Subcutaneous adipose tissue (tissue), 4 donors: ENCODE measurements around the gene TAGLN. TPM values are rescaled to one million over a fixed set of nuclear protein-coding genes. Genes with fewer than 3 reads are reported as not detected.

Experiments
- CTCF ChIP-seq: fragments of 450-650 bp; IDR thresholded peaks from one replicate; pipeline ENCODE4 v1.5.1; 2016; ENCODE audit warnings: low read depth, mild to moderate bottlenecking, control low read depth, antibody characterized with exemption, moderate library complexity
- total RNA-seq, 4 donors: library from RNA; depleted of rRNA; stranded (reverse); fragments of >200 nt; gene quantifications; one replicate each; pipeline ENCODE4 v1.1.0, GENCODE V29; 2016

TAGLN gene
- total RNA-seq, 4 donors from 2014 or later, result 240 to 872 (median 614) TPM

DNA sequence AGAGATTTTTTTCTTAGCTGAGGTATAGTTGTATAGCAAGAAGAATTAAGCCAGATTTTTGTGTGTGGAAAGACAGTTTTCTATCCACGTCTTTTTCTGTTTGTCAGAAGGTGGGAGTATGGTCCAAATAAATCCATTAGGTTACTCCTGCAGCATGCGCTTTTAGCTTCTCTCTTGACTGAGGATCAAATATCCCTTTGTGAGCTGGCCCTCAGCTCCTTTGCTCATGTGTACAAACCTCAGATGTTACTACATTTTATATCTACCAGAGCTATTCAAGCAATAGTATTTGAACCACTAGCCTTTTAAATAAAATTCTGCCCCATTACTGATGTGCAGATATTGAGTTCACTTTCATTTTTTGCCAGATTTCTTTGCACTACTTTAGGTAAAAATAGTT, 29.4 kb upstream of the TAGLN start:
- no peak for TF ChIP-seq CTCF

- TF ChIP-seq CTCF, result no peak
Measured at GRCh38 chr11:117170210-117170609, 29.0 kb upstream of the TAGLN start.

- no peak for TF ChIP-seq CTCF
Measured at GRCh38 chr11:117171007-117171403, 28.2 kb upstream of the TAGLN start.

DNA sequence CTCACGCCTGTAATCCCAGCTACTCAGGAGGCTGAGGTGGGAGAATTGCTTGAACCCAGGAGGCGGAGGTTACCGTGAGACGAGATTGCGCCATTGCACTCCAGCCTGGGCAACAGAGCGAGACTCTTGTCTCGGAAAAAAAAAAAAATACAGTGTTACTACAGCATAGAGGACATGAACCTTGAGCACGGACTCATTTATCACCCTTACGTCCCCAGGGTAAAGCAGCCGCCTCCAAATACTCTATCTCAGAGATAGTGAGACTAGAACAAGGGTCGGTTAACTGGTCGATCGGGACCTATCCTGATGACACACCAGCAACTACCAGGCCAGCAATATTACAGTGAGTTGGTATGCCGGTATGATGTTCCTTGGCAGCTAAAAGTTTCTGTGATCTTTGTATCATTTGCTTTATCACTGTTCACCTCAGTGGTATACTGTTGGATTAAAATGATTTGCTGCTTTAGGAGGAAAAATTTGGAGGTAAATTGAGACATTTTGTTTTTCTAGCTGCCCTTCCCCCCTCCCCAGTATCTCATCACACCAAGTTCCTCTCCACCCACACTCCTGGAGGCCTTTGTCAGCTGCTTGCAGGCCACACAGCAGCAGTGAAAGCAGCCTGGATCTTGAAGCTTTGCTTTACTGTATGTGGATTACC, 27.6 kb upstream of the TAGLN start:
- no peak for TF ChIP-seq CTCF

DNA sequence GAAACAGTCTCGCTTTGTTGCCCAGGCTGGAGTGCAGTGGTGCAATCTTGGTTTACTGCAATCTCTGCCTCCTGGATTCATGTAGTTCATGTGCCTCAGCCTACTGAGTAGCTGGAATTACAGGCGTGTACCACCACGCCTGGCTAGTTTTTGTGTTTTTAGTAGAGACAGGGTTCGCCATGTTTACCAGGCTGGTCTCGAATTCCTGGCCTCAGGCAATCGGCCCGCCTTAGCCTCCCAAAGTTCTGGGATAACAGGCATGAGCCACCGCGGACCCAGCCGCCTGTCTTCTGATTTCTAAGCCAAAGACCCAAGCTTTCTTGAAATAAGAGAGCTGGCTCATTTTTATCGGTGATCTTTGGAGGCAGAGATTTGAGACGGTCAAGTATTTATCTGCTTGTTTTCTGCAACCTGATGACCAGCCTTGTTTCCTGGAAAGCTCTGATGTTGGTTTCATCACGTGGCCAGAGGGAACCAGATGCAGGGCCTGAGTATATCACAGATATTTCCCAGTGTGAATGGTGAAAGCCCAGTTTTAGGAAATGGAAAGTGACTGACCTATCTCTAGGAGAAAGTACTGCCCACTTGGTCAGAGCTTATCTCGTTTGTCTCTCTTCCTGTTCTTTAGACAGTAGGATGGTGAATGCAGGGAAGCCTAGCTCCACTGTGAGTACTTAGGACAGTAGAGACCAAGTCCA, 26.3 kb upstream of the TAGLN start:
- no peak for TF ChIP-seq CTCF

GRCh38 chr11:117175104-117175503, 24.1 kb upstream of the TAGLN start:
- TF ChIP-seq CTCF, result no peak

GRCh38 chr11:117175781-117176180, 23.4 kb upstream of the TAGLN start:
- no peak for TF ChIP-seq CTCF
